ENCODE results near the gene ZNF230. TPM values are rescaled to one million over a fixed set of nuclear protein-coding genes. Genes with fewer than 3 reads are reported as not detected.

The ZNF230 gene
- polyA plus RNA-seq = 1.5 to 2.9 TPM (median 2.4 TPM) in 3 replicates
- polyA plus RNA-seq (2011; ENCODE audit: low read depth) = 0.89 TPM
- 0.58 and 1.4 TPM in 2 replicates for polyA plus RNA-seq (2011; cell fraction: cytosol; rRNA removed)
- polyA plus RNA-seq (2011; cell fraction: nucleus; rRNA removed) = 4.4 and 7.4 TPM in 2 replicates
- polyA plus RNA-seq (2012; ENCODE audit: low replicate concordance) = 1.6 and 1.8 TPM in 2 replicates
- polyA minus RNA-seq = 0.13 to 4.0 TPM (median 2.4 TPM) in 3 replicates
- 2.1 TPM for polyA minus RNA-seq (2011; cell fraction: cytosol; rRNA and poly(A)+ RNA removed)
- 1.4 and 3.6 TPM in 2 replicates for polyA minus RNA-seq (2011; cell fraction: nucleus; rRNA and poly(A)+ RNA removed)

DNA sequence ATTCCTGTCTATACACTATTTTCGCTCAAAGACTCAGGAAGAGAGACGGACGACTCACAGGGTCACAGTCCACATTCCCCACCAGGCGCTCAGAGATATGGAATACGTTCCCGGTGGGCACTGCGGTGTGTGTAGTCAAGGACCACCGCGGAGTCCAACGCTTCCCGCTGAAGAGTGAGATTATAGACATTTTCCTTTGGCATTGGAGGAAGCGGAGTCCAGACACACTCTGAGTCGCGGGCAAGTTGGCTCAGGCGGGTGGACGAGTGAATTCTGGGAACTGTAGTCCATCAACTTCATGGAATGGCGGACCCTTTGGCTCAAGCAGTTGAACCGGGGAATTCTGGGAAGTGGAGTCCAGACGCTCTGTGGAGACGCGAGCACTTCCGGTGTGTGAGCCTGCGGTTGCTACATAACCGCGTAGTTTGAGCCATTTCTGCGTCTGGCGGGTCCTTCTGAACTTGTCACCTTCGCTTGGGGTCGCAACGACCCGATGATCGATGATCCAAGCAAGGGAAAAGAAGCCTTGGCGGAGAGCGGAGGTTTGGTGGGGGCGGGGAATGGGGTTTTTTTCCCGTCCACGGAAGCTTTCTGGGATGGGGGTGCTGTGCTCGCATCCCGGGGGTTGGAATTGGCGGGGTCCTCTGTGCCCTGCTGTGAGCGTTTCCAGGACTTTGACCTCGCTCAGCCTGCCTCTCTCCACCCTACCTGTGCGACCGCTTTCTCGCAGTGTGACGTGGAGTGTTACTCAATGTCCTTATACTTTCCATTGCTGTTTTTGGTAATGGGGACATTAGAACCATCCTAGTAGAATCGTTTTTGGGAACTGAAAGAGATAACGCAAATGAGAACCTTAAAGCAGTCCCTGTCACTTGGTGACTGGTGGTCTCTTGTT lies at the start of gene ZNF230:
Gene ZNF230, plus strand, starts transcription at position 392 of the 895 bp plus-strand sequence. CDS start 4,122 bp downstream, outside the sequence.
- Histone ChIP-seq H3K9ac (ENCODE audit: control insufficient read depth, extremely low read depth, insufficient read depth, low read length) (peak within 1 kb of the TSS; percentile 75), H3K27ac (ENCODE audit: control insufficient read depth, insufficient read depth, low read length) (peak within 1 kb of the TSS; percentile 59), H4K20me1 (ENCODE audit: control insufficient read depth, extremely low read depth, insufficient read depth, low read length) (no peaks in the 10 kb centered on the region), H3K27me3 (ENCODE audit: control insufficient read depth, extremely low read depth, insufficient read depth, low read length) (no peaks in the 10 kb centered on the region), H3K4me2 (ENCODE audit: control insufficient read depth, extremely low read depth, insufficient read depth, low read depth, low read length) (peak within 1 kb of the TSS; percentile 90), H2AFZ (ENCODE audit: control insufficient read depth, low read length) (peak within 1 kb of the TSS; percentile 98), H3K4me3 (ENCODE audit: control insufficient read depth in 2 of 3, extremely low read depth in 1 of 3, insufficient read depth in 2 of 3, low read depth in 1 of 3, low read length in 3 of 3) (peak within 1 kb of the TSS; percentile 72 to 81 (median 76)), H3K9me1 (ENCODE audit: control insufficient read depth, extremely low read depth, insufficient read depth, low read length) (no peaks in the 10 kb centered on the region), H3K9me3 (ENCODE audit: control insufficient read depth, low read depth, low read length) (no peaks in the 10 kb centered on the region), H3K4me1 (ENCODE audit: control insufficient read depth, extremely low read depth, insufficient read depth, low read length) (peaks cover 4% of the 10 kb centered on the region), H3K79me2 (ENCODE audit: control insufficient read depth, insufficient read depth, low read length) (peaks cover 8% of the 10 kb centered on the region), H3K36me3 (ENCODE audit: control insufficient read depth in 2 of 2, extremely low read depth in 1 of 2, insufficient read depth in 2 of 2, low read length in 2 of 2) (peaks cover 5 to 6% of the 10 kb centered on the region in 2 experiments)
- TF ChIP-seq, protein P1, sequence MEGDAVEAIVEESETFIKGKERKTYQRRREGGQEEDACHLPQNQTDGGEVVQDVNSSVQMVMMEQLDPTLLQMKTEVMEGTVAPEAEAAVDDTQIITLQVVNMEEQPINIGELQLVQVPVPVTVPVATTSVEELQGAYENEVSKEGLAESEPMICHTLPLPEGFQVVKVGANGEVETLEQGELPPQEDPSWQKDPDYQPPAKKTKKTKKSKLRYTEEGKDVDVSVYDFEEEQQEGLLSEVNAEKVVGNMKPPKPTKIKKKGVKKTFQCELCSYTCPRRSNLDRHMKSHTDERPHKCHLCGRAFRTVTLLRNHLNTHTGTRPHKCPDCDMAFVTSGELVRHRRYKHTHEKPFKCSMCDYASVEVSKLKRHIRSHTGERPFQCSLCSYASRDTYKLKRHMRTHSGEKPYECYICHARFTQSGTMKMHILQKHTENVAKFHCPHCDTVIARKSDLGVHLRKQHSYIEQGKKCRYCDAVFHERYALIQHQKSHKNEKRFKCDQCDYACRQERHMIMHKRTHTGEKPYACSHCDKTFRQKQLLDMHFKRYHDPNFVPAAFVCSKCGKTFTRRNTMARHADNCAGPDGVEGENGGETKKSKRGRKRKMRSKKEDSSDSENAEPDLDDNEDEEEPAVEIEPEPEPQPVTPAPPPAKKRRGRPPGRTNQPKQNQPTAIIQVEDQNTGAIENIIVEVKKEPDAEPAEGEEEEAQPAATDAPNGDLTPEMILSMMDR (optimal IDR thresholded peaks at IDR 0.05 in 1 of 3, IDR thresholded peaks at IDR 0.05 in 1 of 3, conservative IDR thresholded peaks at IDR 0.05 in 1 of 3; ENCODE audit: extremely low read depth in 1 of 3, insufficient read depth in 2 of 3, low read length in 3 of 3) = no peak
- no peak for TF ChIP-seq EZH2 (IDR thresholded peaks at IDR 0.05; ENCODE audit: low read length)
- DNase-seq (ENCODE audit: low read depth, low spot score) (peak; percentile 55), FAIRE-seq (peak; percentile 94)
- dilution Hi-C loops (cut with MboI; ENCODE audit: extremely low pct_ligation_motif_present, low sequenced_read_pairs) = no loop called here

DNA sequence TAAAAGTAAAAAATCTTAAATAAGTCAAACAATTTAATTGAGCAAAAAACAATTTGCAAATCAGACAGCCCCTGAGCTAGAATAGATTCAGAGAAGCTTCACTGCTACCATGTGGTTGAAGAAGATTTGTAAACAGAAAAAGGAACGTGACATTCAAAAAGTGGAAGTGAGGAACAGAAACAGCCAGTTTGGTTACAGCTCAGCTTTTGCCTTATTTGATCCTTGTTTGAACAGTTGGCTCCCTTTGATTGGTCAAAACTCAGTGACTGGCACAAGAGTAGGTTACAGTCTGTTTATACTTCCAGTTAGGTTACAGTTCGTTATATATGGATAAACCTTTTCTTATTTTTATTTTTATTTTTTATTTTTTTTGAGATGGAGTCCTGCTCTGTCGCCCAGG lies 45.9 kb upstream of the ZNF230 start:
- Histone ChIP-seq H3K9me3 (ENCODE audit: control insufficient read depth, low read depth, low read length) (peaks cover 9% of the 10 kb centered on the region), H3K79me2 (ENCODE audit: control insufficient read depth, insufficient read depth, low read length) (no peaks in the 10 kb centered on the region)
- dilution Hi-C loops (cut with MboI; ENCODE audit: extremely low pct_ligation_motif_present, low sequenced_read_pairs) = no loop called here

More for the DNA sequence above, 45.9 kb upstream of the ZNF230 start:
- Histone ChIP-seq H3K9me1 (ENCODE audit: control insufficient read depth, extremely low read depth, insufficient read depth, low read length) (no peaks in the 10 kb centered on the region), H3K27me3 (ENCODE audit: control insufficient read depth, extremely low read depth, insufficient read depth, low read length) (no peaks in the 10 kb centered on the region), H2AFZ (ENCODE audit: control insufficient read depth, low read length) (no peak overlapping the region), H3K4me2 (ENCODE audit: control insufficient read depth, extremely low read depth, insufficient read depth, low read depth, low read length) (no peak overlapping the region), H3K9ac (ENCODE audit: control insufficient read depth, extremely low read depth, insufficient read depth, low read length) (no peak overlapping the region), H3K4me3 (ENCODE audit: control insufficient read depth in 2 of 3, extremely low read depth in 1 of 3, insufficient read depth in 2 of 3, low read depth in 1 of 3, low read length in 3 of 3) (no peak overlapping the region), H3K36me3 (ENCODE audit: control insufficient read depth in 2 of 2, extremely low read depth in 1 of 2, insufficient read depth in 2 of 2, low read length in 2 of 2) (no peaks in the 10 kb centered on the region), H4K20me1 (ENCODE audit: control insufficient read depth, extremely low read depth, insufficient read depth, low read length) (no peaks in the 10 kb centered on the region), H3K27ac (ENCODE audit: control insufficient read depth, insufficient read depth, low read length) (no peak overlapping the region), H3K4me1 (ENCODE audit: control insufficient read depth, extremely low read depth, insufficient read depth, low read length) (no peaks in the 10 kb centered on the region)
- no peak for TF ChIP-seq EZH2 (IDR thresholded peaks at IDR 0.05; ENCODE audit: low read length)
- TF ChIP-seq, protein P1 (optimal IDR thresholded peaks at IDR 0.05 in 1 of 3, IDR thresholded peaks at IDR 0.05 in 1 of 3, conservative IDR thresholded peaks at IDR 0.05 in 1 of 3; ENCODE audit: extremely low read depth in 1 of 3, insufficient read depth in 2 of 3, low read length in 3 of 3) = no peak
- FAIRE-seq = no peak
- DNase-seq (ENCODE audit: low read depth, low spot score) = no peak

Measured in keratinocyte (primary cell).